ENCODE results near the gene FURIN.
"Not testable (repeated sequence)": the region's sequence is repeated elsewhere in the genome, so short reads cannot be mapped to it uniquely, and the experiment has no call there.

FURIN gene

GRCh38 chr15:90845201-90845949 is 23.0 kb upstream of the FURIN start:
- no peak for FAIRE-seq
- TF ChIP-seq CTCF (IDR thresholded peaks at IDR 0.05; ENCODE audit: insufficient read depth, missing control alignments), result no peak
- no peak for DNase-seq (ENCODE audit: insufficient read length, low spot score)

GRCh38 chr15:90849424-90849823 is 19.0 kb upstream of the FURIN start:
- not testable (repeated sequence) for FAIRE-seq; DNase-seq (ENCODE audit: insufficient read length, low spot score)

- no peak for TF ChIP-seq CTCF (IDR thresholded peaks at IDR 0.05; ENCODE audit: insufficient read depth, missing control alignments)
- DNase-seq (ENCODE audit: insufficient read length, low spot score) (no peak), FAIRE-seq (no peak)
These were observed 17.3 kb upstream of the FURIN start for GRCh38 chr15:90851114-90851513.

GRCh38 chr15:90851940-90852339 is 16.4 kb upstream of the FURIN start:
- DNase-seq (ENCODE audit: insufficient read length, low spot score), result no peak
- TF ChIP-seq CTCF (IDR thresholded peaks at IDR 0.05; ENCODE audit: insufficient read depth, missing control alignments), result no peak
- no peak for FAIRE-seq

- no peak for FAIRE-seq
- no peak for TF ChIP-seq CTCF (IDR thresholded peaks at IDR 0.05; ENCODE audit: insufficient read depth, missing control alignments)
These were observed 13.2 kb upstream of the FURIN start for GRCh38 chr15:90855139-90855538.

DNA sequence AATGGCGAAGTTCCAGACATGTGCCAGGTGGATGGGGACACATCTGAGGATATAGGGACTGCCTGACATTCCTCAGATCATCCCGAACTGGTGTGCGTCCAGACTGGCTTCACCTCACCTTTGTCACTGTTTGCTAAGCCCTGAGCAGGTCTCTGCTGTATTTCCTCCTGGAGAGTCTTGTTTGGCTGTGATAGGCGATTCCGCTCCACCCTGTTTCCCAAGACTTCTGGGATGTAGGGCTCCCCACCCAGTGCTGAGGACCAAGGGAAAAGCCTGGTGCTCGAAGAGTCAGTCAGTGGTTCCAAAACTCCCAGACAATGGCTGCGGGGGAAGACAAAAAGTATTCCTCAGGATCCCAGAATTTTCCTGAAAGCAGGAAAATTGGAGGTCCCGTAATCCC is 11.1 kb upstream of the FURIN start:
- DNase-seq (ENCODE audit: insufficient read length, low spot score) (no peak), FAIRE-seq (no peak)
- TF ChIP-seq CTCF (IDR thresholded peaks at IDR 0.05; ENCODE audit: insufficient read depth, missing control alignments), result no peak

More at GRCh38 chr15:90855139-90855538, 13.2 kb upstream of the FURIN start:
- no peak for DNase-seq (ENCODE audit: insufficient read length, low spot score)

GRCh38 chr15:90857883-90858443 is 10.4 kb upstream of the FURIN start:
- TF ChIP-seq CTCF (IDR thresholded peaks at IDR 0.05; ENCODE audit: insufficient read depth, missing control alignments), result no peak
- DNase-seq (ENCODE audit: insufficient read length, low spot score) (no peak), FAIRE-seq (no peak)

All from D721Med (cell line).